ENCODE data around the gene NEB.
"Not testable (repeated sequence)": the region's sequence is repeated elsewhere in the genome, so short reads cannot be mapped to it uniquely, and the experiment has no call there.

Gene NEB

GRCh38 chr2:151760139-151760650 is 25.9 kb upstream of the NEB start:
- no peak for DNase-seq

DNA sequence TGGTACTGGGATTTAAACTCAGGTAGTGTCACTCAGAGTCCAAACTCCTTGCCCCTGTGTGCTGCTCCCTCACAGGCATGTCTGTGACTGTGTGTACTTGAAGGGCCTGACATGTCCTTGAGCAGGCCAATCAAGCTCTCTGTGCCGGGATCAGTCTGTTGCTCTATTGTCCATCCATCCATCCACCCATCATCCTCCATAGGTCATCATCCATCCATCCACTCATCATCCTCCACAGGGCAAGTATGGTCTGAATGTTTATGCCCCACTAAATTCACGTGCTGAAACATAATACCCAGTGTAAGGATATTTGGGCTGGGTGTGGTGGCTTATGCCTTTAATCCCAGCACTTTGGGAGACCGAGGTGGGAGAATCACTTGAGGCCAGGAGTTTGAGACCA is 24.5 kb upstream of the NEB start:
- no peak for DNase-seq

GRCh38 chr2:151757861-151758260 is 23.6 kb upstream of the NEB start:
- no peak for DNase-seq

DNA sequence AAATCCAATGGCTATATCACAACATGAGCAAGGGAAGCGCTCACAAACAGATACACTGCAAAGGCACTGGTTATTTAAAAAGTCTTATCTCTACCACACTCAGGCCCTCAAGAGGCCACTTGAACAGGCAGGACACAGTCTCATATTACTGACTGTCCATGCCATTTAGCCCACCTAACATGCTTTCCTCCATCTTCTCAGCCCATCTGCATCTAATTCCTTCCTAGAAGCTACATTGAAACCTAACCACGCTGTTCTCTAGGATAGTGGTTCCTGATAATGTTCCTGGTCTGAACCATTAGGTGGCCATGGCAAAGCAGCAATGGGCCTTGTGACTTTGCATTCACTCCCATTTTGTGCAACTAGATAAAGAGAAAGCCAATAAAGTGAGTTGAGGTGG is 22.5 kb upstream of the NEB start:
- no peak for DNase-seq

- DNase-seq: no peak
Measured at GRCh38 chr2:151754253-151754897, 20.1 kb upstream of the NEB start.

- DNase-seq: no peak
Measured at GRCh38 chr2:151753540-151753939, 19.3 kb upstream of the NEB start.

DNA sequence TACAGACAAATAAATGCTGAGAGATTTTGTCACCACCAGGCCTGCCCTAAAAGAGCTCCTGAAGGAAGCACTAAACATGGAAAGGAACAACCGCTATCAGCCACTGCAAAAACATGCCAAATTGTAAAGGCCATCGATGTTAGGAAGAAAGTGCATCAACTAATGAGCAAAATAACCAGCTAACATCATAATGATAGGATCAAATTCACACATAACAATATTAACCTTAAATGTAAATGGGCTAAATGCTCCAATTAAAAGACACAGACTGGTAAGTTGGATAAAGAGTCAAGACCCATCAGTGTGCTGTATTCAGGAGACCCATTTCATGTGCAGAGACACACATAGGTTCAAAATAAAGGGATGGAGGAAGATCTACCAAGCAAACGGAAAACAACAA is 11.0 kb upstream of the NEB start:
- not testable (repeated sequence) for DNase-seq

DNA sequence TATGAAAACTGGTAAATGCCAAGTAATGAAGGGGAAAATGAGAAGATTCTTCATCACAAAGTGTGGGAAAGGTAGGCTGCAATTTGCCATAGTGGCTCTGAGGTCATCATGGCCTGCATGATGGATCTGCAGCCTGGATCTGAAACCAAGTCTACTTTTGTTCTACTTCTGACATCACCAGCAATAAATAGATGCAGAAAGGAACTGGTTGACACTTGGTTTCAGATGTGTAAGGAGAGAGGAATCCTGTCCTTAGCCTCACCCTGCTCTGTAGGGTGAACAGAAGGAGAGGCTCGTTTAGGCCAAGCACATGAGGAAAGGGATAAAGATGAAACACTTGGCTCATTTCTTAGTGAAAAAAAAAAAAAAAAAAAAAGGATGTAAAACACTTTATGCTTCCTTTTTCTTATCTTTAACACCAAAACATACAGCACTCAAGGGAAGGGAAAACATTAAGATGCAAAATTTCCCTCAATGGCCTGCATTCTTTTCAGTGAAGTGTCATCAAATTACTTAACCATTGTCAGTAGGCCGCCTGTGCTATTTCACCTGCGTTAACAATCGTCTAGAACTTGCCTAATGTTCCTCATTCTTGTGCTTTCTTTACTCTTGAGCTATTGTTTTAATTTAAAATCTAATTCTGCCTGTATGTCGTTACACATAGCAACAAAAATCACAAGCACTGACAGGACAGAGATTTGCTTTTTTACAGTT is 3.9 kb downstream of the NEB start:
- DNase-seq: no peak

DNA sequence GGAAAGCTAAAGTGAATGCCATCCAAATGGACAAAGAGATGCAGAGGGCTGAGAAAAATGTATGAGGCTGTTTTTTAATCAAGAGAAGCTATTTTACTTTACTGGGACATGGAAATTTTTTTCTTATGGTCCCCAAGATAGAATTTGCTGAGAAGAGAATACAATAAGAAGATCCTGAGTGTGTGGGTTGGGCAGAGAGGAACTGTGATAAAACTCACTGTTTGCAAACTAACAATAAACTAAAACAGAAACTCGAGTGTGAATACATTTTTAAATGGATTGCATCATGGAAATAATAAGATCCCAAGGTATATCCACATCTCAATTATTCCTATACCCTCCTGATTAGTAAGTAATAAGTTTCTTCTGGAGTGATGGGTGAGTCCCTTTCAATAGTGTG is 4.4 kb downstream of the NEB start:
- no peak for DNase-seq

DNA sequence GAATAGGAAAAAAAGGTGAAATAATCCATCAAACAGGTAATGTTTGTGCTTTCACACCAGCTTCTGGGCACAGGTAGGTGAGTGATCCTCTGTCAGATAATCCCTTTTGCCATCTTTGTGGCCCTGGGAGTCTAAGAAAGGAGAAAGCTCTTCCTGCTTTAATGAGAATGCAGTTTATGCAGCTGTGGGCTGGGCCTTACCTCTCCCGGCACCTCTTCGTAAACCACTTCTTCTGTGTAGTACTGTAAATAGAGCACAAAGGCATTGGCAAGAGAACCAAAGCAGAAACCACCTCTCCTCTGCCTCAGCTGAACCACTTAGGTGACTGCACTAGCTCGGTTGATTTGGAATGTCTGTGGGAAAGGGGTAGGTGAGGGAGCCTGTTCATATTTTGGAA is 4.9 kb downstream of the NEB start:
- DNase-seq: no peak

DNA sequence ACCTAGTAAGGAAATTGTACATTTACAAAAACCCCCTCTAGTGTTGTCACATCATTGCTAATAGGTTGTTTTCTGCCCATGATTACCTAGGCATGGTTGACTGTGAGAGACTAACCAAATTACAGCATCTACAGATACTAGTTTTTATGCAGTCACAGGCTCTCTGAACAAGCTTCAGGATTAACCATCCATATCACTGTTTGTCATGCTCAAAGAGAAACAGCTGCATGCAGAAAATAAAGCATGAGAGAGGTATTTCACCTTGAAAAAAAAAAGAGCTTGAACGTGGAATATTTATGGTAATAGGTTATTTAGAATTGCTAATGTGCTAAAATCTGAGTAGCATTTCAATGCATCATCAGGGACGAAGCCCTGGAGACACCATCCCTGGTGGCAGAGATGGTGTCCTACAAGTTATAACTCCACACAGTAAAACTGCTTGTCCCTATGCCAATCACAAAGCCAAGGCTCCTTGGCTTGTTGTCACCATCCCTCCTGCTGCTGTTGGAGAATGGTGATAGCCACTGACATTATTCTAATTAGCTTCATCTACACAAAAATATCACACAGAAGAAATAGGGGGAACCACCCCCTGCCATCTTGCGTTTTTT is 5.4 kb downstream of the NEB start:
- DNase-seq: no peak

DNA sequence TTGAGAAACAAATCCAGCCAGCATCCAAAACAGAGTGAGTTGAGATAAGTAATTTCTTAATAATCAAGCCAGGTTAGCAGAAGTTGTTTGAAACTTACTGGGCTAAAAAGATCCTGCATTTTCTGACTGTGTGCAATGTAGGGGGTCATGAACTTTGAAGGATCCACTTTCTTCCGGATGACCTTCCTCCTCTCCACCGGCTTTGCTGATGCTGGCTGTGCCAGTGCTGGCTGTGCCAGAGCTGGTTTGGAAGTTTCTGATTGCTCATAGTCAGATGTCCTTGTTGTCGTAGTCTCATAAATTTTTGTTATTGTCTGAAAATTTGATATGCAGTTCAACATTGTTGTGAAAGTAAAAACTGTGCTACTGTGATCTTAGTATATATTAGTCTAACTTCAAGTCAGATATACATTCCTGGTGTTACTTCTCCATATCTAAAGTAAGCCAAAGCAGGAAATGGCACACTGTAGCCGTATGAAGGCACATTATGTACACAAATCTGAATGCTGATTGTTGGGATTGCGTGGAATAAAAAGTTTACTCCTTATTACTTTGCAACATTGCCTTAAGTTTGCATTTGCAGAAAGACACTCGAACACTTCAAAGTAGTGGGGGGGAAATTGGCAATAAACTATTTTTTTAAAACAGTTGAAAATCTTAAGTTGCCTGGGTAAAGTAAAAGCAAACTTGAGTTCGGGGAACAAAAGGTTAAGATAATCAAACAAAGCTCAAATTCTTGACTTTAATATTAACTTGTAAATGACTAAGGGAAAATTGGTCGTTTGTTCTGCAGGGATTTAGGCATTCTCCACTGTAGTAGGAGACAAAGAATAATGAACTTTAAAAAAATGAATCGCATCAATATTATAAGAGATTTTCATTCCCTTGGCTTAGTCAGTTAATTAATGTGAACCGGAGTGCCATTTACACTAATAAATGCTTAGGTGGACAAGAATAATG is 6.4 kb downstream of the NEB start:
- DNase-seq: no peak

DNA sequence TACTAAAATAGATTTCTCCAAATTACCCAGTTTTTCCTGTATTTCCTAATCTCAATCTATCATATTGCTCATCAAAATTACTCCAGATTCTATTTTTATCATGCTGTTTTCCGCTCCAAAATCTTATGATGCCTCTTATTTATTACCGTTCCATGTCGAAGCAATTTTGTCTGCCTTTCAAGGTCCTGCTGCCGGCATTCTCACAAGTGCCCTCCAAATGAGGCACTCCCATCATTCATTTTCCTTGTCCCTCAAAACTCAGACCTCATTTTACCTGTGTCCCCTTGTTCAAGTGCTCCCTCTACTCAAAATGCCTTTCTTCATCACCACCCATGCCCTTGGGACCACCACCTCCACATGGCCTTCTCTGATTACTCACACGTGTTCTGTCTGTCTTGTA is 13.1 kb downstream of the NEB start:
- DNase-seq: no peak

GRCh38 chr2:151720521-151720920 is 13.8 kb downstream of the NEB start:
- no peak for DNase-seq

- no peak for DNase-seq
Measured at GRCh38 chr2:151718796-151719195, 15.5 kb downstream of the NEB start.

DNA sequence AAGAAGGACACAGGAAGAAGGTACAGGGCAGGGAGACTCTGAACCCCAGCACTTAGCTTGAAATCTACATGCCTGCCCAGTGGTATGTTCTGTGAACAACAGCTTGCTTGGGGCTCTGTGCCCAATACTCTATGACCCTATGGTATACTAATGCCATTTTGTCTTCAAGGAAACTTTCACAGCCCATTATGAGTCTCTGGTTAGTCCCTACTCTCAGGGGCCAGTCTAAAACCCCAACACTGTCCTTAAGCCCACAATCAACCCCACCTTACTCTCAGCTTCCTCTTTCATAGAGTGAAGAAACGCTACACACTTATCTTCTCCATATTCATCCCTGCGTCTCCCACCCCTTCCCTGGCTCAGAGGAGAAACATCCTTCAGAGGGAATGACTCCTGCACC is 16.0 kb downstream of the NEB start:
- DNase-seq: no peak

DNA sequence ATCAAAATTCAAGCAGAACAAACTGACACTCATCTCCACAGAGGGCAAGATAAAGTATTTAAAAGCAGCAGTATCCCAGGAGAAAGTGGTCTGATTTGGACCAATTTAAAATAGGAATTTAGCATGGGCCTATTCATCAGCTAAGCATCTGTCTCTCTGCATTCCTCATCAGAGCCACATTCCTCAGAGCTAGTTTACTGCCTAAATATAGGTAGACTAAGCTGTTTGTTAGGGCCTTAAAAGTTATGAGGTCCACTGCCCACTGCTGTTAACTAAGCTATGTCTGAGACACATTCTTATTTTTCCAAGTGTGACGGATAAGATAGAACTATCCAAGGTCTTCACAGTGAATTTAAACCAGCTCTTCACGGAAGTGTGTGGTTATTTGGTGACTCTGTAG is 17.6 kb downstream of the NEB start:
- DNase-seq: no peak

DNA sequence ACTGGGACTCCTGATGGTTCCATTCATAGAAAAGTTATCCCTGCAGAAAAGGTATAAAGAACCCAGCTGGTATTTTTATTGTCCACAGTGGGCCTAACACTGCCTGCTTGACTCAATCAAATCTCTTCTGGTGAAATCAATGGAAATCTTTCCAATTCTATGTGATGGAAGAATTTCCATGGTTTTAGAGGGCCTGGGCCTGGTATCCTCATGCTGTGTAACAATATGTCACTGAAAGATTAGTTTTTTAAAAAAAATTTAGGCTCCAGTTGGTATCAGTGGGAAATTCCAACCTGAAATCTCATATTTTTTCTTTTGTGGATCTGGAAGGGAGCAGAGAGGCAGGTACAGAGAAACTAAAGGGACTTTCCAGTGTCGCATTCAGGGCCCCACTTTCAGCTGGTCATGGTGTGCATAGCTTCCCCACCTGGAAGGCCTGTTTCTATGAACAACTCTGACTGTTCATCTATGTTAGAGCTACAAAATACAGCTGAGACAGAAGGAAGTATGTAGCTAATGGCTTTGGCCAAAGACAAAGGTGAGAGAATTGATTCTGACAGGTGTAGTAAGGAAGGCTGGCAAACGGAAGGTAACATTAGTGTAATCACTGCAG is 20.9 kb downstream of the NEB start:
- no peak for DNase-seq

- no peak for DNase-seq
Measured at GRCh38 chr2:151711025-151711424, 23.3 kb downstream of the NEB start.

- no peak for DNase-seq
Measured at GRCh38 chr2:151708788-151709187, 25.5 kb downstream of the NEB start.

DNA sequence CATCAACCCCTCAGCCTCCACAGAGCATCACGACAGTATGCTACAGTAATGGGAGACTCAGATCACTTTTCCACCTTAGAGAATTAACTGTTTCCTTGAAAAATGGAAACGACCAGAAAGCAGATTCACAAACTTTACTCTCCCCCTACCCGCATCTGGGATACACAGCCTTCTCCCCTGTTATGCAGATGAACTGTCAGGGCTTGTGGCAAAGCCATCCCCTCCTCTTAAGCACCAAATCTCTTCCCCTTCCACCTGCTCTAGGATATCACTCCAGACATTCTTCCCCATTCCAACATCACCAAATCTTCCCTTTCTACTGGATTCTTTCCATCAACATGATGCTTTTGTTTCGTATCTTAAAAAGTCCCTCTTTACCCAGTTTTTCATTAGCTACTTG is 26.4 kb downstream of the NEB start:
- no peak for DNase-seq

DNA sequence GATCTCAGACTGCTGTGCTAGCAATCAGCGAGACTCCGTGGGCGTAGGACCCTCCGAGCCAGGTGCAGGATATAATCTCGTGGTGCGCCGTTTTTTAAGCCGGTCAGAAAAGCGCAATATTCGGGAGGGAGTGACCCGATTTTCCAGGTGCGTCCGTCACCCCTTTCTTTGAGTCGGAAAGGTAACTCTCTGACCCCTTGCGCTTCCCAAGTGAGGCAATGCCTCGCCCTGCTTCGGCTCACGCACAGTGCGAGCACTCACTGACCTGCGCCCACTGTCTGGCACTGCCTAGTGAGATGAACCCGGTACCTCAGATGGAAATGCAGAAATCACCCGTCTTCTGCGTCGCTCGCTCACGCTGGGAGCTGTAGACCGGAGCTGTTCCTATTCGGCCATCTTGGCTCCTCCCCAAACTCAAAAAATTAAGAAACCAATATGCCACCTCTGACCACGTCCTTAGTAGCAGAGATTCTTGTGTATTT is 29.8 kb downstream of the NEB start:
- not testable (repeated sequence) for DNase-seq

Data from femur (tissue), 1 donor.